Measurements from ENCODE around the gene CBLB.

Gene CBLB

GRCh38 chr3:105613120-105613519 lies 255.7 kb downstream of the CBLB start:
- no peak for DNase-seq

GRCh38 chr3:105611304-105612192 lies 257.3 kb downstream of the CBLB start:
- no peak for DNase-seq

- DNase-seq = no peak
Observed at GRCh38 chr3:105610473-105610872, 258.3 kb downstream of the CBLB start.

- DNase-seq = no peak
Observed at GRCh38 chr3:105608623-105609022, 260.2 kb downstream of the CBLB start.

GRCh38 chr3:105606016-105606415 lies 262.8 kb downstream of the CBLB start:
- DNase-seq = no peak

All from activated CD4-positive, alpha-beta T cell treated with anti-CD3 and anti-CD28 coated beads, Interleukin-2, amount 50 U/mL, for 16 hours (primary cell).